ENCODE measurements around the gene PNMA1.

PNMA1 gene

GRCh38 chr14:73757876-73758391, 43.8 kb upstream of the PNMA1 start:
- H3K9me3 ChIP-seq (ENCODE audit: control insufficient read depth, insufficient read depth, low read length): no peaks in the 10 kb centered on the region
- H3K36me3 ChIP-seq (ENCODE audit: control insufficient read depth, insufficient read depth, low read length): no peaks in the 10 kb centered on the region
- peaks cover 20% of the 10 kb centered on the region for H3K4me1 ChIP-seq (ENCODE audit: control insufficient read depth, insufficient read depth, low read length)
- peaks cover 32% of the 10 kb centered on the region for H3K27me3 ChIP-seq (ENCODE audit: control insufficient read depth, insufficient read depth, low read length)
- no peak overlapping the region for H3K9ac ChIP-seq (ENCODE audit: low read depth, low read length)
- H3K4me3 ChIP-seq (ENCODE audit: low read depth, low read length): peak overlapping the region; percentile 84; the same call in 1 of the 2 replicates
- no peak overlapping the region for H3K27ac ChIP-seq (ENCODE audit: low read depth, low read length)

DNA sequence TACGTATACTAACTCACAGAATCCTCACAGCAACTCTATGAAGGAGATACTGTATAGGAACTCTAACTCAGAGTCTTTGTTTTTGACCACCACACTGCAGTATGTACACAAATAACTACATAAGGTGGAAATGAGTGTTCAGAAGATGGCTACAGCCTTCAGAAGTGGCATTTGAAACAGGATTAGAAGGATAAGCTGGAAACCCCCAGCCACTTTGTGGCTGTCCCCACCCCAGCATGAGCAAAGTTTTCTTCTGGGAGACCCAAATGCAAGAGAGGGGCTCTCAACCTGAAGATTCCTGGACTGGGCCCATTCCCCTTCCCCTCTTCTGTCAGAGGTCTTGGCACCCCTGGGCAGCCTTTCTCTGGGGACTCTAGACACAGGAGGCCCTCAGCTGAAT, 43.2 kb upstream of the PNMA1 start:
- Histone ChIP-seq H3K36me3 (ENCODE audit: control insufficient read depth, insufficient read depth, low read length) (no peaks in the 10 kb centered on the region), H3K4me1 (ENCODE audit: control insufficient read depth, insufficient read depth, low read length) (peaks cover 20% of the 10 kb centered on the region), H3K9me3 (ENCODE audit: control insufficient read depth, insufficient read depth, low read length) (no peaks in the 10 kb centered on the region), H3K9ac (ENCODE audit: low read depth, low read length) (no peak overlapping the region), H3K27me3 (ENCODE audit: control insufficient read depth, insufficient read depth, low read length) (peaks cover 30% of the 10 kb centered on the region), H3K4me3 (ENCODE audit: low read depth, low read length) (no peak overlapping the region), H3K27ac (ENCODE audit: low read depth, low read length) (no peak overlapping the region)

- Histone ChIP-seq H3K27ac (ENCODE audit: low read depth, low read length) (peak overlapping the region; percentile 15), H3K4me1 (ENCODE audit: control insufficient read depth, insufficient read depth, low read length) (peaks cover 16% of the 10 kb centered on the region), H3K9ac (ENCODE audit: low read depth, low read length) (no peak overlapping the region)
Measured at GRCh38 chr14:73755434-73756014, 41.3 kb upstream of the PNMA1 start.

DNA sequence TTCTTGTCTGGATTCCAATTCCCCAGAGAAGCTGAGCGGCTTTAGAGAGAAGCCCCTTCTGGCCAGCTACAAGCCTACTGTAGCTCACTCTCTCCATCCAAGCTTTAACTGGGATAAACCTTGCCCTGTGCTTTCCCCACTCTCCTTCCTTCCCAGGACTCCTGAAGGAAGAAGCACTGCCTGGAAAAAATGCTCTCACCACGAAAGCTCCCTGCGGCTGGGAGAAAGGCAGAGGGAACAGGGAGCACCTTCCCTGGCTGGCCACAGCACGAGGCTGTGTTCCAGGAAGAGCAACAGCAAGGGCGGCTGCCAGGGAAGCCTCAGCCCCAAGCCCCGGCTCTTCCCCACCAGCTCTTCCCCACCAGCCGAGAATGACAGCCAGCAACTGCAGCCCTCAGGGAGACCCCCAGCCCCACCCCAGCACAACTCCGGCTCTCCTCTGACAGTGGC, 40.8 kb upstream of the PNMA1 start:
- no peaks in the 10 kb centered on the region for H3K36me3 ChIP-seq (ENCODE audit: control insufficient read depth, insufficient read depth, low read length)
- H3K27ac ChIP-seq (ENCODE audit: low read depth, low read length): no peak overlapping the region
- H3K27me3 ChIP-seq (ENCODE audit: control insufficient read depth, insufficient read depth, low read length): peaks cover 9% of the 10 kb centered on the region
- no peak overlapping the region for H3K4me3 ChIP-seq (ENCODE audit: low read depth, low read length)
- H3K4me1 ChIP-seq (ENCODE audit: control insufficient read depth, insufficient read depth, low read length): peaks cover 16% of the 10 kb centered on the region
- H3K9me3 ChIP-seq (ENCODE audit: control insufficient read depth, insufficient read depth, low read length): no peaks in the 10 kb centered on the region
- H3K9ac ChIP-seq (ENCODE audit: low read depth, low read length): no peak overlapping the region

More at GRCh38 chr14:73755434-73756014, 41.3 kb upstream of the PNMA1 start:
- H3K27me3 ChIP-seq (ENCODE audit: control insufficient read depth, insufficient read depth, low read length): peaks cover 11% of the 10 kb centered on the region
- H3K9me3 ChIP-seq (ENCODE audit: control insufficient read depth, insufficient read depth, low read length): no peaks in the 10 kb centered on the region
- H3K4me3 ChIP-seq (ENCODE audit: low read depth, low read length): no peak overlapping the region
- H3K36me3 ChIP-seq (ENCODE audit: control insufficient read depth, insufficient read depth, low read length): no peaks in the 10 kb centered on the region

DNA sequence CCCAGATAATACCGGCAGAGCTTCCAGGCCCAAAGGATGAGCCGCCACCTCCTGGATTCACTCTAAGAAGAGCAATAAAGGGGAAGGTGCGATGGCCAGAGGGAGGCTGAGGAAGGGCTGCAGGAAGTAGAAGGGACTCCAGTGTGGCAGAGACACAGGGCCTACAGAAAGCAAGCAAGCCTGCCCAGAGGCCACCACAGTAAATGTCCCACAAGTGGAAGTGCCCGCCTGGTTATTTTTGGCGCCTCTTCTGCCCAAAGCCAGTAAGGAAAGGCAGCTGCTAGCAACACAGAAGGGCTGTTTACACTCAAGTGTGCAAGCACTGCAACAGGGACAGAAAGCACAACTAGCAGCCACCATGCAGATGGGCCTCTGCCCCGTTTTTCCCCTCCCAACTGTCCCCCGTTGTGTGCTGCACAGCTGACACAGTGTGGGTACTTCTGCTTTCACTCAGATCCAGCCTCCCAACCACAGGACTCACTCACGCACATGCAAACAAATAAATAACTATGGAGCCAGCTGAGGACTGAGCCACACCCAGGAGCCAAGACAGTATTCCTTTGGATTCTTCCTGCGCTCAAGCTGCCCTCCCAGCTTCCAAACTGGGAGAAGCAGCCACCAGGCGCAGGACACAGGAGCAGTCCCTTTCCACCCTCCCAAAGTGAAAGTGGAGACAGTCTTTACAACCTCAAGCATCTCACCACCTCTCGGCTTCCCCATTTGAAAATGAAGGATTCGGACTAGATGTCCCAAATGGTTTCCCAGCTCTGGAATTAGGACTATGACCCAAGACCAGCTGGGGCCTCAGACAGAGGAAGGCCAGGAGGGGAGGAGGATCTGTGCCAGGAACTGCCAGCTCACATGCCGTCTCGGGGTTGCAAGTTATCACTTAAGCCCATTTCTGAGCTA, 40.0 kb upstream of the PNMA1 start:
- Histone ChIP-seq H3K4me1 (ENCODE audit: control insufficient read depth, insufficient read depth, low read length) (peaks cover 20% of the 10 kb centered on the region), H3K4me3 (ENCODE audit: low read depth, low read length) (no peak overlapping the region), H3K27me3 (ENCODE audit: control insufficient read depth, insufficient read depth, low read length) (peaks cover 8% of the 10 kb centered on the region), H3K27ac (ENCODE audit: low read depth, low read length) (no peak overlapping the region), H3K36me3 (ENCODE audit: control insufficient read depth, insufficient read depth, low read length) (no peaks in the 10 kb centered on the region), H3K9me3 (ENCODE audit: control insufficient read depth, insufficient read depth, low read length) (no peaks in the 10 kb centered on the region), H3K9ac (ENCODE audit: low read depth, low read length) (no peak overlapping the region)

DNA sequence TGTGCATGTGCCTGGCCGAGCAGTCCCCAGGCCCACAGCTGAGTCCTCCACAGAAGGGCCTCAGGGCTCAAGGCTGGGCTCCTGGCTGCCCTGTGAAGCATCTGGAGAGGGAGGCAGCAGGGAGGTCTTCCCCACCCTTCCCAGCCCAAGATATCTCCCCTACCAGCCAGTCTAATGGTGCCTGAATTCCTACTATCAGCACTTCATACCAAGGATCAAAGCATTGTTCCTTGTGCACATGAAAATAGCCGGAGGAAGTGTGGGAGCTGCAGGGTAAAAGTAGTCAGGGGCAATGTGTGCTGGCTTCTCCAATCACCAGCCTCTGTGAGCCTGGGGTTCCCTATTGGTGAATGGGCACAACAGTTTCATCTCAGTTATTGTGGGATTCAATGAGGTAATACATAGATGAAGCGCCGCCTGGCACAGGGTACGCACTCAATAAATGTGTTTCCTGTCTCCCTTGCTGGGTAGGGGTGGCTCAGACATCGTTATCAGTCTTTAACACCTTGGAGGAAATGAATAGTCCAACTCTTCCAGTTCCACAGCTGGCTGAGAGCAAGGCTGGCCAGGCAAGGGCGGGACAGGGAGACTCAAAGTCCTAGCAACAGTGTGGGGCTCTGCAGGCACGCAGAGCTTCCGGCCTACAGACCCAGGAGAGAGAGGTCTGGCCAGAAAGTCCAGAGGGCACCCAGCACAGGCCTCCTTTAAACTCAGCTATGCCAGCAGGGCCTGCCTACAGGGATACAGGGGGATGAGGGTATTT, 39.1 kb upstream of the PNMA1 start:
- no peak overlapping the region for H3K9ac ChIP-seq (ENCODE audit: low read depth, low read length)
- H3K4me3 ChIP-seq (ENCODE audit: low read depth, low read length): no peak overlapping the region
- H3K4me1 ChIP-seq (ENCODE audit: control insufficient read depth, insufficient read depth, low read length): peaks cover 20% of the 10 kb centered on the region

GRCh38 chr14:73752297-73752992, 38.3 kb upstream of the PNMA1 start:
- Histone ChIP-seq H3K4me3 (ENCODE audit: low read depth, low read length) (no peak overlapping the region), H3K4me1 (ENCODE audit: control insufficient read depth, insufficient read depth, low read length) (peaks cover 17% of the 10 kb centered on the region; the same call in 1 of the 2 replicates), H3K27me3 (ENCODE audit: control insufficient read depth, insufficient read depth, low read length) (no peaks in the 10 kb centered on the region), H3K9ac (ENCODE audit: low read depth, low read length) (no peak overlapping the region), H3K27ac (ENCODE audit: low read depth, low read length) (no peak overlapping the region), H3K9me3 (ENCODE audit: control insufficient read depth, insufficient read depth, low read length) (no peaks in the 10 kb centered on the region), H3K36me3 (ENCODE audit: control insufficient read depth, insufficient read depth, low read length) (no peaks in the 10 kb centered on the region)

More for the DNA sequence above, 39.1 kb upstream of the PNMA1 start:
- Histone ChIP-seq H3K27me3 (ENCODE audit: control insufficient read depth, insufficient read depth, low read length) (no peaks in the 10 kb centered on the region), H3K27ac (ENCODE audit: low read depth, low read length) (no peak overlapping the region), H3K36me3 (ENCODE audit: control insufficient read depth, insufficient read depth, low read length) (no peaks in the 10 kb centered on the region), H3K9me3 (ENCODE audit: control insufficient read depth, insufficient read depth, low read length) (no peaks in the 10 kb centered on the region)

DNA sequence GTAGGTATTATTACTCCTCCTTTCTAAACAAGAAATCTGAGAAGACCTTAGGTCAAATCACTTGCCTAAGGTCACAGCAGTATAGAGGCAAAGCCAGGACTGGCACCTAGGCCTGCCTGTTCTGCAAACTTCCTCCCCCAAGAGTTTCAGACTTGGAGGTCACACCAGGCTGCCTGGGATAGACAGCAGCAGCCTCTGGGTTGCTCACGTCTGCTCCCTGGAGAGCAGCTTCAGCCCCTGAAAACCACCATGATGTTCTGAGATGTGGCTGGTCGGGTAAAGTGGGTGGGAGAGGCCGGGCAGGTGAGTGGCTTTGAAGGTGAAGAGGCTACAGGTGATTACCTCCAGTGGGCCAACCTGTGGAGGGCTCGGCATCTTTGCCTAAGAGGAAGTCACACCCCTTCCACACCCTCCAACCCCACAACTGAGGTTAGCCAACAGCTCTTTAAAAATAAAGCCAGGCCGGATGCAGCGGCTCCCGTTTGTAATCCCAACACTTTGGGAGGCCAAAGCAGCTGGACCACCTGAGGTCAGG, 37.0 kb upstream of the PNMA1 start:
- H3K27me3 ChIP-seq (ENCODE audit: control insufficient read depth, insufficient read depth, low read length): no peaks in the 10 kb centered on the region
- H3K4me3 ChIP-seq (ENCODE audit: low read depth, low read length): no peak overlapping the region
- peaks cover 24% of the 10 kb centered on the region for H3K4me1 ChIP-seq (ENCODE audit: control insufficient read depth, insufficient read depth, low read length)
- no peaks in the 10 kb centered on the region for H3K36me3 ChIP-seq (ENCODE audit: control insufficient read depth, insufficient read depth, low read length)
- H3K9ac ChIP-seq (ENCODE audit: low read depth, low read length): no peak overlapping the region
- no peaks in the 10 kb centered on the region for H3K9me3 ChIP-seq (ENCODE audit: control insufficient read depth, insufficient read depth, low read length)
- H3K27ac ChIP-seq (ENCODE audit: low read depth, low read length): no peak overlapping the region

- Histone ChIP-seq H3K27ac (ENCODE audit: low read depth, low read length) (no peak overlapping the region), H3K27me3 (ENCODE audit: control insufficient read depth, insufficient read depth, low read length) (no peaks in the 10 kb centered on the region), H3K4me3 (ENCODE audit: low read depth, low read length) (no peak overlapping the region), H3K9ac (ENCODE audit: low read depth, low read length) (no peak overlapping the region), H3K36me3 (ENCODE audit: control insufficient read depth, insufficient read depth, low read length) (no peaks in the 10 kb centered on the region), H3K4me1 (ENCODE audit: control insufficient read depth, insufficient read depth, low read length) (peaks cover 29% of the 10 kb centered on the region), H3K9me3 (ENCODE audit: control insufficient read depth, insufficient read depth, low read length) (no peaks in the 10 kb centered on the region)
Measured at GRCh38 chr14:73750531-73750901, 36.3 kb upstream of the PNMA1 start.

Measured in HUES48 (cell line).